ENCODE data around the gene VWA3B. TPM values are rescaled to one million over a fixed set of nuclear protein-coding genes. Genes with fewer than 3 reads are reported as not detected.
"Not testable (repeated sequence)": the region's sequence is repeated elsewhere in the genome, so short reads cannot be mapped to it uniquely, and the experiment has no call there.

VWA3B gene
- polyA plus RNA-seq, 4 donors: 0.16 to 1.4 (median 0.51) TPM; not detected in 1

- not testable (repeated sequence) for H3K27me3 ChIP-seq (ENCODE audit: control insufficient read depth in 3 of 3, insufficient read depth in 3 of 3, low read length in 3 of 3); H3K4me3 ChIP-seq (ENCODE audit: low read depth in 1 of 3, low read length in 3 of 3); H3K4me1 ChIP-seq (ENCODE audit: control insufficient read depth in 3 of 3, insufficient read depth in 2 of 3, low read depth in 1 of 3, low read length in 2 of 3); FAIRE-seq; H3K36me3 ChIP-seq (ENCODE audit: control insufficient read depth in 3 of 3, insufficient read depth in 2 of 3, low read depth in 1 of 3, low read length in 3 of 3); H3K27ac ChIP-seq (ENCODE audit: low read depth in 1 of 3, low read length in 2 of 3); DNase-seq
- H3K9me3 ChIP-seq (ENCODE audit: control insufficient read depth in 2 of 2, insufficient read depth in 1 of 2, low read depth in 1 of 2, low read length in 1 of 2): peaks cover 0 to 26% of the 10 kb centered on the region in 2 donors
- 90 to 92% (median 90%) methylated on average over 3 of the region's 3 CpGs for WGBS, 3 donors
Measured at GRCh38 chr2:98320171-98320570, 233.2 kb downstream of the VWA3B start.

GRCh38 chr2:98324181-98324580 is 237.2 kb downstream of the VWA3B start:
- Histone ChIP-seq H3K27me3 (ENCODE audit: control insufficient read depth in 3 of 3, insufficient read depth in 3 of 3, low read length in 3 of 3) (no peaks in the 10 kb centered on the region), H3K4me3 (ENCODE audit: low read depth in 1 of 3, low read length in 3 of 3) (no peak overlapping the region), H3K27ac (ENCODE audit: low read depth in 1 of 3, low read length in 2 of 3) (no peak overlapping the region), H3K4me1 (ENCODE audit: control insufficient read depth in 3 of 3, insufficient read depth in 2 of 3, low read depth in 1 of 3, low read length in 2 of 3) (no peaks in the 10 kb centered on the region), H3K9me3 (ENCODE audit: control insufficient read depth in 2 of 2, insufficient read depth in 1 of 2, low read depth in 1 of 2, low read length in 1 of 2) (peaks cover 0 to 31% of the 10 kb centered on the region in 2 donors), H3K36me3 (ENCODE audit: control insufficient read depth in 3 of 3, insufficient read depth in 2 of 3, low read depth in 1 of 3, low read length in 3 of 3) (no peaks in the 10 kb centered on the region)
- WGBS, 3 donors: 71 to 78% (median 76%) methylated on average over 2 of the region's 2 CpGs
- DNase-seq (no peak), FAIRE-seq (no peak)

GRCh38 chr2:98327776-98328175 is 240.8 kb downstream of the VWA3B start:
- Histone ChIP-seq H3K27me3 (ENCODE audit: control insufficient read depth in 3 of 3, insufficient read depth in 3 of 3, low read length in 3 of 3) (no peaks in the 10 kb centered on the region), H3K4me3 (ENCODE audit: low read depth in 1 of 3, low read length in 3 of 3) (no peak overlapping the region), H3K27ac (ENCODE audit: low read depth in 1 of 3, low read length in 2 of 3) (no peak overlapping the region), H3K4me1 (ENCODE audit: control insufficient read depth in 3 of 3, insufficient read depth in 2 of 3, low read depth in 1 of 3, low read length in 2 of 3) (no peaks in the 10 kb centered on the region), H3K9me3 (ENCODE audit: control insufficient read depth in 2 of 2, insufficient read depth in 1 of 2, low read depth in 1 of 2, low read length in 1 of 2) (peaks cover 0 to 5% of the 10 kb centered on the region in 2 donors), H3K36me3 (ENCODE audit: control insufficient read depth in 3 of 3, insufficient read depth in 2 of 3, low read depth in 1 of 3, low read length in 3 of 3) (no peaks in the 10 kb centered on the region)
- WGBS, 3 donors: 94% methylated on average over 4 of the region's 4 CpGs
- FAIRE-seq: no peak
- no peak for DNase-seq

DNA sequence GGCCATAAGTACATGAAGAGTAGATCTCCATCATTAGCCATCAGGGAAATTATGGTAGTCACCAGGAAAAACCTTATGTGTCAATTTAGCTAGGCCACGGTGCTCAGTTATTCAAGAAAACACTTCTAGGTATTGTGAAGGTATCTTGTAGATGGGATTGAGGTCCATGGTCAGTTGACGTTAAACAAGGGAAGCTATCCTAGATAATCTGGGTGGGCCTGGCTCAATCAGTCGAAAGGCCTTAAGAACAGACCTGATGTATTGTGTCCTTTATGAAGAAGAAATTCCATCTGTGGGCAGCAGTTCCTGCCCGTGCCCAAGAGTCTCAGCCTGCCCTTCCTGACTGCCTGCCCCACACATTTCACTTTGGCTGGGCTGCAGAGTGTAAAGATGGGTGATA is 242.6 kb downstream of the VWA3B start:
- Histone ChIP-seq H3K9me3 (ENCODE audit: control insufficient read depth in 2 of 2, insufficient read depth in 1 of 2, low read depth in 1 of 2, low read length in 1 of 2) (peaks cover 0 to 5% of the 10 kb centered on the region in 2 donors), H3K27ac (ENCODE audit: low read depth in 1 of 3, low read length in 2 of 3) (no peak overlapping the region), H3K4me3 (ENCODE audit: low read depth in 1 of 3, low read length in 3 of 3) (no peak overlapping the region), H3K27me3 (ENCODE audit: control insufficient read depth in 3 of 3, insufficient read depth in 3 of 3, low read length in 3 of 3) (no peaks in the 10 kb centered on the region), H3K36me3 (ENCODE audit: control insufficient read depth in 3 of 3, insufficient read depth in 2 of 3, low read depth in 1 of 3, low read length in 3 of 3) (no peaks in the 10 kb centered on the region), H3K4me1 (ENCODE audit: control insufficient read depth in 3 of 3, insufficient read depth in 2 of 3, low read depth in 1 of 3, low read length in 2 of 3) (no peaks in the 10 kb centered on the region)
- 80 to 82% (median 82%) methylated on average over 4 of the region's 4 CpGs for WGBS, 3 donors
- FAIRE-seq (no peak), DNase-seq (no peak)

DNA sequence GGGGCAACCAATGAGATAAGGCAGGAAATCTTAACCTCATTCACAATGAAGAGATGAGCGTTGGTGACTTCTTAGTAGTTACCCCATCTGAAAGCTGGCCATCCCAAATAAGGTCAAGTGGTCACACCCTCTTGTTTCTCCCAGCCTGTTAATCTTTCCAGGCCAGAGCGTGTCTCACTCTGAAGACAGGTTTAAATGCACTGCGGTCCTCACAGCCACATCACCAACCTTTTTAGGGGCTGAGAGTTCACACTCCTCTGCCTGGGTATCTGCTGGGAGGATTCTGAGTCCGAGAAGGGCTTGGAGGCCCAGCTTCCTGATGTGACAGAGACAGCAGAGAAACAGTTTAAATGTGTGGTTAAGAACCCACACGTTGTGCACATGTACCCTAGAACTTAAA is 246.0 kb downstream of the VWA3B start:
- no peak overlapping the region for H3K4me3 ChIP-seq (ENCODE audit: low read depth in 1 of 3, low read length in 3 of 3)
- no peaks in the 10 kb centered on the region for H3K36me3 ChIP-seq (ENCODE audit: control insufficient read depth in 3 of 3, insufficient read depth in 2 of 3, low read depth in 1 of 3, low read length in 3 of 3)
- peaks cover 0 to 2% of the 10 kb centered on the region in 2 donors for H3K9me3 ChIP-seq (ENCODE audit: control insufficient read depth in 2 of 2, insufficient read depth in 1 of 2, low read depth in 1 of 2, low read length in 1 of 2)
- WGBS, 3 donors: 83 to 90% (median 84%) methylated on average over 5 of the region's 5 CpGs
- no peak for DNase-seq
- H3K27me3 ChIP-seq (ENCODE audit: control insufficient read depth in 3 of 3, insufficient read depth in 3 of 3, low read length in 3 of 3): peaks cover 0 to 3% (median 0%) of the 10 kb centered on the region in 3 donors
- no peak for FAIRE-seq
- H3K27ac ChIP-seq (ENCODE audit: low read depth in 1 of 3, low read length in 2 of 3): no peak overlapping the region
- no peaks in the 10 kb centered on the region for H3K4me1 ChIP-seq (ENCODE audit: control insufficient read depth in 3 of 3, insufficient read depth in 2 of 3, low read depth in 1 of 3, low read length in 2 of 3)

DNA sequence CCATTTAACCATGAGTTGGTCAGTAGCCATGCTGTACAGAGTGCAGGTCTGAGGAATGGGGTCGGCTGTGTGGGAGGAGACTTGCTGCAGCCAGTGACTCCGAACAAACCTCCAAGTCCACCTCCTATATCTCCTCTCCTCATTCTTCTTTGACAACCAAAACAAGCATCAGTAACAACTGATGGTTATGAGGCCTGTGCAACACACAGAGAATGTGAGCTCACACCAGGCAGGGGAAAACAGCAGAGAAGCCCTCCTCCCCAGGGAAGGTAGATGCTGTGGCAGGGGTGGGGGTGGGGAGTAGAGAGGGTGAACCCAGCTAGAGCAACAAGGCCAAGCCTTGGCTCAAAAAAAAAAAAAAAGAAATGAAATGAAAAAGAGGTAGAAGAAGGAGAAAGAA is 247.0 kb downstream of the VWA3B start:
- no peaks in the 10 kb centered on the region for H3K36me3 ChIP-seq (ENCODE audit: control insufficient read depth in 3 of 3, insufficient read depth in 2 of 3, low read depth in 1 of 3, low read length in 3 of 3)
- H3K4me3 ChIP-seq (ENCODE audit: low read depth in 1 of 3, low read length in 3 of 3): no peak overlapping the region
- 69 to 71% (median 69%) methylated on average over 2 of the region's 2 CpGs for WGBS, 3 donors
- peaks cover 0 to 3% (median 0%) of the 10 kb centered on the region in 3 donors for H3K27me3 ChIP-seq (ENCODE audit: control insufficient read depth in 3 of 3, insufficient read depth in 3 of 3, low read length in 3 of 3)
- no peaks in the 10 kb centered on the region for H3K4me1 ChIP-seq (ENCODE audit: control insufficient read depth in 3 of 3, insufficient read depth in 2 of 3, low read depth in 1 of 3, low read length in 2 of 3)
- H3K27ac ChIP-seq (ENCODE audit: low read depth in 1 of 3, low read length in 2 of 3): no peak overlapping the region
- no peaks in the 10 kb centered on the region for H3K9me3 ChIP-seq (ENCODE audit: control insufficient read depth in 2 of 2, insufficient read depth in 1 of 2, low read depth in 1 of 2, low read length in 1 of 2)
- FAIRE-seq (no peak), DNase-seq (no peak)

- Histone ChIP-seq H3K4me3 (ENCODE audit: low read depth in 1 of 3, low read length in 3 of 3) (no peak overlapping the region), H3K36me3 (ENCODE audit: control insufficient read depth in 3 of 3, insufficient read depth in 2 of 3, low read depth in 1 of 3, low read length in 3 of 3) (no peaks in the 10 kb centered on the region), H3K4me1 (ENCODE audit: control insufficient read depth in 3 of 3, insufficient read depth in 2 of 3, low read depth in 1 of 3, low read length in 2 of 3) (no peaks in the 10 kb centered on the region), H3K27me3 (ENCODE audit: control insufficient read depth in 3 of 3, insufficient read depth in 3 of 3, low read length in 3 of 3) (peaks cover 0 to 5% (median 0%) of the 10 kb centered on the region in 3 donors), H3K9me3 (ENCODE audit: control insufficient read depth in 2 of 2, insufficient read depth in 1 of 2, low read depth in 1 of 2, low read length in 1 of 2) (no peaks in the 10 kb centered on the region), H3K27ac (ENCODE audit: low read depth in 1 of 3, low read length in 2 of 3) (no peak overlapping the region)
- 28 to 46% (median 37%) methylated on average over 4 of the region's 4 CpGs for WGBS, 3 donors
- FAIRE-seq (no peak), DNase-seq (no peak)
Measured at GRCh38 chr2:98334439-98335078, 247.6 kb downstream of the VWA3B start.

DNA sequence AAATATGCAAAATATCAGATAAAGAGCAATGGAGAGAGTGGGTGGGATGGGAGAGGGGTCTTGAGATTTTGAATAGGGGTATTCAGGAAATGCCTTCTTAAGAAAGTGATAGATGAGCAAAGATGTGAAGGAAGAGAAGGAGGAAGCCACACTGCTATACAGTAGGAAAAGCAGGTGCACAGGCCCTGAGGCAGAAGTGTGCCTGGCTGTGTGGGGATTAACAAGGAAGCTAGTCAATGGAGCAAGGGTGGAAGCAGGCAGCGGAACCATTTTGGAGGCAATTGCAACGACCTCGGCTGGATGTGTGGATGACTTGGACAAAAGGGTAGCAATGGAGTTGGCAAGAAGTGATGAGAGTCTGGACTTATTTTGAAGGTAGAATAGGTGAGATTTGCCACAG is 248.3 kb downstream of the VWA3B start:
- Histone ChIP-seq H3K36me3 (ENCODE audit: control insufficient read depth in 3 of 3, insufficient read depth in 2 of 3, low read depth in 1 of 3, low read length in 3 of 3) (no peaks in the 10 kb centered on the region), H3K4me3 (ENCODE audit: low read depth in 1 of 3, low read length in 3 of 3) (no peak overlapping the region), H3K9me3 (ENCODE audit: control insufficient read depth in 2 of 2, insufficient read depth in 1 of 2, low read depth in 1 of 2, low read length in 1 of 2) (no peaks in the 10 kb centered on the region), H3K27ac (ENCODE audit: low read depth in 1 of 3, low read length in 2 of 3) (no peak overlapping the region), H3K4me1 (ENCODE audit: control insufficient read depth in 3 of 3, insufficient read depth in 2 of 3, low read depth in 1 of 3, low read length in 2 of 3) (no peaks in the 10 kb centered on the region), H3K27me3 (ENCODE audit: control insufficient read depth in 3 of 3, insufficient read depth in 3 of 3, low read length in 3 of 3) (peaks cover 0 to 7% (median 0%) of the 10 kb centered on the region in 3 donors)
- FAIRE-seq: no peak
- DNase-seq: no peak
- WGBS, 3 donors: 84 to 95% (median 90%) methylated on average over 3 of the region's 3 CpGs

DNA sequence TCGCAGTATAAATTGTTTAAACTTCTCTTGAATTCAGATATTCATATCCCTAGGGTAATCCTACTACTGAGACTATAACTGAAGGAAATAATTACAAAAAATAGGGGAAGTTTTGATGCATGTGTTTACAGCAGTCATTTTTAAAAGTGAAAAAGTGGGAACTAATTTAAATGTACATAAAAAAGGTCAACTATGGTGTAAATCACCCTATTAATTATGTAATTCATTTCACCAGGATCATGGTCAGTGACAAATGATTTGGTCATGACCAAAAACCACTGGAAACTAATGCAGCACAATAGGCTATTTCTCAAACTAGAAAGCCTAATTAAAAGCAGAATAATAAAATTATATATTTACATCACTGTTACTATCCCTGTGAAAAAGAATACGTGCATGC is 254.3 kb downstream of the VWA3B start:
- Histone ChIP-seq H3K36me3 (ENCODE audit: control insufficient read depth in 3 of 3, insufficient read depth in 2 of 3, low read depth in 1 of 3, low read length in 3 of 3) (no peaks in the 10 kb centered on the region), H3K27me3 (ENCODE audit: control insufficient read depth in 3 of 3, insufficient read depth in 3 of 3, low read length in 3 of 3) (peaks cover 2 to 17% (median 7%) of the 10 kb centered on the region in 3 donors), H3K9me3 (ENCODE audit: control insufficient read depth in 2 of 2, insufficient read depth in 1 of 2, low read depth in 1 of 2, low read length in 1 of 2) (no peaks in the 10 kb centered on the region), H3K4me1 (ENCODE audit: control insufficient read depth in 3 of 3, insufficient read depth in 2 of 3, low read depth in 1 of 3, low read length in 2 of 3) (peaks cover 0 to 2% (median 0%) of the 10 kb centered on the region in 3 donors), H3K27ac (ENCODE audit: low read depth in 1 of 3, low read length in 2 of 3) (no peak overlapping the region), H3K4me3 (ENCODE audit: low read depth in 1 of 3, low read length in 3 of 3) (no peak overlapping the region)
- 91 to 97% (median 91%) methylated on average over 2 of the region's 2 CpGs for WGBS, 3 donors
- FAIRE-seq: no peak
- no peak for DNase-seq

All from small intestine (tissue), 7 donors.